Measurements from ENCODE around the gene AVPI1.

DNA sequence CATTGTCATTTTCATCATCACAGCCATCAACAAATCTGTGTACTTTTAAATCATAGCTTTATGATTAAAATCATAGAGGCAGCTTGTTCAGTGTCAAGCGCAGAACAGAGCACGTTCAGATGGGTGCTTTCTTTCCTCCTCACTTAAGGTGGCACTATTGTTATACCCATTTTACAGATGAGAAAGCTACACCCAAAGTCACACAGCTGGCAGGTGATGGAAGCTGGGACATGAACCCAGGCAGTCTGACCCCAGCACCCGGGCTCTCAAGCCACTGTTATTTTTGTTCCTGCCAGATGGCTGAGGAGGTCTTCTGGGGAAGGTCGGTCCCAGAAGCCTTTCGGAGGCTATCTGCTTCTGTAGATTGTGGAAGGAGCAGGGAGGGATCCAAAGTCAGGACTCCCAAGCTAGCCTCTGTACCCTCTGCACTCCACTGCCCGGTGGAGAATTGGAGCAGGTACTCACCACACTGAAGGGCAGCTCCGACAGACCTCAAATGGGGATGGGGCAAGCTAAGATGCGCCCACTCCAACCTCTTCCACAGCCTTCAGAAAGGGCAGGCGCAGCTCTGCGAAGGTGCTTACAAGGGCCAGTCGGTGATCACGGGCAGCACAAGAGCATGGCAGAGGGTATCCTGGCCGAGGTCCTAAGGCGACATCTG is 610 bp downstream of the AVPI1 start:
- TF ChIP-seq, protein P1, sequence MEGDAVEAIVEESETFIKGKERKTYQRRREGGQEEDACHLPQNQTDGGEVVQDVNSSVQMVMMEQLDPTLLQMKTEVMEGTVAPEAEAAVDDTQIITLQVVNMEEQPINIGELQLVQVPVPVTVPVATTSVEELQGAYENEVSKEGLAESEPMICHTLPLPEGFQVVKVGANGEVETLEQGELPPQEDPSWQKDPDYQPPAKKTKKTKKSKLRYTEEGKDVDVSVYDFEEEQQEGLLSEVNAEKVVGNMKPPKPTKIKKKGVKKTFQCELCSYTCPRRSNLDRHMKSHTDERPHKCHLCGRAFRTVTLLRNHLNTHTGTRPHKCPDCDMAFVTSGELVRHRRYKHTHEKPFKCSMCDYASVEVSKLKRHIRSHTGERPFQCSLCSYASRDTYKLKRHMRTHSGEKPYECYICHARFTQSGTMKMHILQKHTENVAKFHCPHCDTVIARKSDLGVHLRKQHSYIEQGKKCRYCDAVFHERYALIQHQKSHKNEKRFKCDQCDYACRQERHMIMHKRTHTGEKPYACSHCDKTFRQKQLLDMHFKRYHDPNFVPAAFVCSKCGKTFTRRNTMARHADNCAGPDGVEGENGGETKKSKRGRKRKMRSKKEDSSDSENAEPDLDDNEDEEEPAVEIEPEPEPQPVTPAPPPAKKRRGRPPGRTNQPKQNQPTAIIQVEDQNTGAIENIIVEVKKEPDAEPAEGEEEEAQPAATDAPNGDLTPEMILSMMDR (IDR thresholded peaks at IDR 0.05): no peak
- no peak for TF ChIP-seq POLR2AphosphoS5 (IDR thresholded peaks at IDR 0.05)
- TF ChIP-seq EP300 (IDR thresholded peaks at IDR 0.05): no peak

All from esophagus muscularis mucosa (tissue), 4 donors.